Type B pancreatic cell (in vitro differentiated cells): ENCODE measurements around the gene MRPL57. TPM values are rescaled to one million over a fixed set of nuclear protein-coding genes. Genes with fewer than 3 reads are reported as not detected.
"Not testable (repeated sequence)": the region's sequence is repeated elsewhere in the genome, so short reads cannot be mapped to it uniquely, and the experiment has no call there.

ENCODE experiments used
- DNase-seq: peaks from one replicate; pipeline ENCODE4 v3.0.0; 2021; ENCODE audit warnings: mixed read lengths; ENCODE audit not compliant: unreplicated experiment; ENCODE audit errors: extremely low spot score
- H3K27ac Mint-ChIP-seq: 2 replicates; pipeline ENCODE4 v1.8.0; 2021; ENCODE audit warnings: mild to moderate bottlenecking, mixed read lengths
- H3K27me3 Mint-ChIP-seq: 2 replicates; pipeline ENCODE4 v1.8.0; 2021; ENCODE audit warnings: mixed read lengths
- H3K36me3 Mint-ChIP-seq: 2 replicates; pipeline ENCODE4 v1.8.0; 2021; ENCODE audit warnings: mixed read lengths
- H3K4me1 Mint-ChIP-seq: one replicate; pipeline ENCODE4 v1.8.0; 2021; ENCODE audit warnings: mixed read lengths; ENCODE audit not compliant: unreplicated experiment
- H3K4me3 Mint-ChIP-seq: 2 replicates; pipeline ENCODE4 v1.8.0; 2021; ENCODE audit warnings: mild to moderate bottlenecking, mixed read lengths
- H3K9me3 Mint-ChIP-seq: 2 replicates; pipeline ENCODE4 v1.8.0; 2021; ENCODE audit warnings: mixed read lengths
- CTCF ChIP-seq: fragments of 200-600 bp; sonication (generic); conservative IDR thresholded peaks from 2 replicates; pipeline ENCODE4 v1.5.0; 2021; ENCODE audit warnings: antibody characterized with exemption, mild to moderate bottlenecking
- long read RNA-seq: library from polyadenylated mRNA; unstranded; transcript quantifications from one replicate; pipeline ENCODE4 v2.0.0, GENCODE V29; 2020
- total RNA-seq: library from RNA; stranded (reverse); gene quantifications from 2 replicates; pipeline ENCODE4 v1.2.1, GENCODE V29; 2021; ENCODE audit warnings: low replicate concordance

The MRPL57 gene
- 22.0 and 24.1 TPM in 2 replicates for total RNA-seq
- long read RNA-seq, transcript MRPL57-201 (2 exons, 2,246 nt): major isoform, 49 of 56 reads
- long read RNA-seq, partial matches to known transcripts: 0 of 56 reads
- long read RNA-seq, other reads (novel, unspliced or antisense): 7 of 56 reads

- Mint-ChIP-seq H3K27me3 (no peaks in the 10 kb centered on the region), H3K9me3 (no peaks in the 10 kb centered on the region), H3K36me3 (peaks cover 3% of the 10 kb centered on the region), H3K27ac (peak within 1 kb of the TSS; percentile 93), H3K4me1 (peaks cover 8% of the 10 kb centered on the region), H3K4me3 (peak within 1 kb of the TSS; percentile 98)
- peak; percentile 28 for TF ChIP-seq CTCF
- peak; percentile 96 for DNase-seq
These were observed at the start of gene MRPL57, which contains the start of gene SKA3 for GRCh38 chr13:21176215-21176981. Gene MRPL57 (plus strand): TSS chr13:21176658. CDS start chr13:21176917, 259 bp downstream. Gene SKA3 (minus strand): TSS chr13:21176552. CDS start chr13:21176477, 75 bp downstream.

GRCh38 chr13:21130116-21130515, 46.3 kb upstream of the MRPL57 start:
- no peak for DNase-seq
- Mint-ChIP-seq H3K27ac (no peak overlapping the region), H3K27me3 (peaks cover 6% of the 10 kb centered on the region), H3K9me3 (no peaks in the 10 kb centered on the region), H3K36me3 (no peaks in the 10 kb centered on the region), H3K4me1 (peaks cover under 1% of the 10 kb centered on the region), H3K4me3 (no peak overlapping the region)
- no peak for TF ChIP-seq CTCF

DNA sequence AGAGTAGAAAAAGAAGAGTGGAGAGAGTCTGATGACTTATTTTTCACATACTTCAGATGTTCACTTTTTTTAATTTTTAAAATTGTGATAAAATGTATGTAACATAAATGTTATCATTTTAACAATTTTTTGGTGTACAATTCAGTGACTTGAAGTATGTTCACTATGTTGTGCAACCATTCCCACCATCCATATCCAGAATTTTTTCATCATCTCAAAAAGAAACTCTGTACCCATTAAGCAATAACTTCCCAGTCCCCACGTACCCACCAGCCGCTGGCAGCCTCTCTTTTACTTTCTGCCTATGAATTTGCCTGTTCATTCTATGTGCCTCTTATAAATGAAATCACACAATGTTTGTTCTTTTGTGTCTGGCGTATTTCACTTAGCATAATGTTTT, 43.4 kb upstream of the MRPL57 start:
- Mint-ChIP-seq H3K9me3 (no peaks in the 10 kb centered on the region), H3K36me3 (no peaks in the 10 kb centered on the region), H3K4me3 (no peak overlapping the region), H3K27me3 (peaks cover 6% of the 10 kb centered on the region), H3K27ac (no peak overlapping the region), H3K4me1 (no peaks in the 10 kb centered on the region)
- no peak for TF ChIP-seq CTCF
- DNase-seq: no peak

GRCh38 chr13:21134475-21134874, 42.0 kb upstream of the MRPL57 start:
- no peak for TF ChIP-seq CTCF
- H3K27ac Mint-ChIP-seq: no peak overlapping the region
- peaks cover under 1% of the 10 kb centered on the region for H3K4me1 Mint-ChIP-seq
- H3K9me3 Mint-ChIP-seq: no peaks in the 10 kb centered on the region
- H3K36me3 Mint-ChIP-seq: no peaks in the 10 kb centered on the region
- H3K4me3 Mint-ChIP-seq: no peak overlapping the region
- peaks cover 6% of the 10 kb centered on the region for H3K27me3 Mint-ChIP-seq
- no peak for DNase-seq

- H3K27ac Mint-ChIP-seq, H3K4me1 Mint-ChIP-seq, H3K4me3 Mint-ChIP-seq, H3K27me3 Mint-ChIP-seq, H3K36me3 Mint-ChIP-seq, DNase-seq, H3K9me3 Mint-ChIP-seq: not testable (repeated sequence)
These were observed 40.6 kb upstream of the MRPL57 start for GRCh38 chr13:21135833-21136232.

DNA sequence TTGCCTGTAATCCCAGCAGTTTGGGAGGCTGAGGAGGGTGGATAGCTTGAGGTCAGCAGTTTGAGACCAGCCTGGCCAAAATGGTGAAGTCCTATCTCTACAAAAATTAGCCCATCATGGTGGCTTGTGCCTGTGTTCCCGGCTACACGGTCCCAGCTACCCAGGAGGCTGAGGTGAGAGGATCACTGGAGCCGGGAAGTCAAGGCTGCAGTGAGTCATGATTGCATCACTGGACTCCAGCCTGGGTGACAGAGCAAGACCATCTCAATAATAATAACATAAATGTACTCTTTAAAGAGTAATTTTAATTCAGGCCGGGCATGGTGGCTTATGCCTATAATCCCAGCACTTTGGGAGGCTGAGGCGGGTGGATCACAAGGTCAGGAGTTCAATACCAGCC, 38.8 kb upstream of the MRPL57 start:
- H3K4me3 Mint-ChIP-seq: no peak overlapping the region
- no peak for DNase-seq
- H3K9me3 Mint-ChIP-seq: no peaks in the 10 kb centered on the region
- peaks cover 11% of the 10 kb centered on the region for H3K4me1 Mint-ChIP-seq
- no peak overlapping the region for H3K27ac Mint-ChIP-seq
- peaks cover 3% of the 10 kb centered on the region for H3K27me3 Mint-ChIP-seq
- H3K36me3 Mint-ChIP-seq: peaks cover 6% of the 10 kb centered on the region
- TF ChIP-seq CTCF: no peak
